ENCODE results near the gene CD53.

Gene CD53

DNA sequence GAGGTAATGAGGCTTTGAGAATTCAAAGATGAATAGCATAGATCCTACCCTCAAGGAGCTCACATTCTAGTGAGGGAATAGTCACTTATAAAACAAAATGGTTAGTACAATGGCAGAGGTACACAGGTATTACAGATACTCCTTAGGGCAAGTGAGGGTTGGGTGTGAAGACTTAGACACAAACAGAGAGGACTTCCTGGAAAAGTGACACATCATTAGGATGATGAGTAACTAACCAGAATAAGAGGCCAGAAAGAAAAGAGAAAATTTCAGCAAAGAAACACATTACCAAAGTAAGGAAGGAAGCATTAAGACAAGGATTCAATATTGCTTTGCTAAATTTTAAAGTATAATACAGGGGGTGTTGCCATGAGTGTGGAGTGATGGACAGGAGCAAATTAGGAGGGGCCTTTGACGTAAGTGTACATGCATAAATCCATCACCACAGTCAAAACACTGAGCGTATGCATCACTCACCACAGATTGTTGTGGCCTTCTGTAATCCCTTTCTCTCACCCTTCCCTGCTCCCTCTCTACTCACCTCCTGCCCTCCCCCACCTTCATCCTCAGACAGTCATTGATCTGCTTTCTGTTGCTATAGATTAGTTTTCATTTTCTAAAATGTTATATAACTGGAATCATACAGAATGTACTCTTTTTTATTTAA, 7.9 kb downstream of the CD53 start:
- DNase-seq (no peak), ATAC-seq (replicated peaks) (peak; percentile 35 to 39)
- Mint-ChIP-seq H3K27ac (peak overlapping the region; percentile 96), H3K36me3 (peaks cover 36 to 55% of the 10 kb centered on the region in 2 donors), H3K4me1 (peaks cover 43 to 81% of the 10 kb centered on the region in 2 donors), H3K4me3 (peak overlapping the region; percentile 7 to 73), H3K27me3 (no peaks in the 10 kb centered on the region), H3K9me3 (peaks cover 0 to 2% of the 10 kb centered on the region in 2 donors)

DNA sequence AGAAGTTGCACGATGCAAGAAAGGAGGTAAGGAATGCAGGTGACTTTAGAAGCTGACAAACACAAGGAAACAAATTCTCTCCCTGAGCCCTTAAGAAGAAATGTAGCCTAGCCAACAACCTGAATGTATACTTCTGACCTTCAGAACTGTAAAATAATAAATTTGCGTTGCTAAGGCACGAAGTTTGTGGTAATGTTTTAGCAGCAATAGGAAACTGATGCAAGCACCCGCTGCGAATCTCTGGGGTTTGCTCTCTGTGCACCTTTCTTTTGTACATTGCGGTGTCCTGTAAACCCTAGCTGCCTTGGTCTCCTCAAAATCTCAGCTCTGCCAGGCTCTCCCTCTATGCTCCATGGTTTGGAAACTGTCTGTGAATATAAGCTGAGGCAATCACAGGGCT, 15.1 kb downstream of the CD53 start:
- Mint-ChIP-seq H3K9me3 (peaks cover 1 to 9% of the 10 kb centered on the region in 2 donors), H3K4me3 (peak overlapping the region in 1 of 2 donors; percentile 5), H3K36me3 (peaks cover 43 to 62% of the 10 kb centered on the region in 2 donors), H3K27ac (peak overlapping the region; percentile 77), H3K4me1 (peaks cover 55 to 95% of the 10 kb centered on the region in 2 donors), H3K27me3 (no peaks in the 10 kb centered on the region)
- DNase-seq: no peak
- no peak for ATAC-seq (replicated peaks)

DNA sequence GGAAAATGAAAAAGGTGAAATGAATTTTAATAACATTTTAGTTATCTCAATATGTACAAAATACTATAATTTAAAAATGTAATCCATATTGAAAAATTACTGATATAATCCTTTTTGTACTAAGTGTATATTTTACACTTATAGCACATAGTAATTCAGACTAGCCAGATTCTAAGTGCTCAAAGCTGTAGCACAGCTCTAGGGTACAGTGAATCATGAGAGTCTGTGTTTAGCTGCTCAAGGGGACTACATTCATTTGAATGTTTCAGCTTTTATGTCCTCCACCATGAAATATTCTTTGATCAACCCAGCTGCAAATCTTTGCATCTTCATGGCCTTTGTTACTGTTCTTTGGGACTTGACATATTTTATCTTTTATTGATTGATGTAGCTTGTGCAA, 15.7 kb downstream of the CD53 start:
- Mint-ChIP-seq H3K36me3 (peaks cover 49 to 68% of the 10 kb centered on the region in 2 donors), H3K27me3 (no peaks in the 10 kb centered on the region), H3K4me1 (peaks cover 57 to 95% of the 10 kb centered on the region in 2 donors), H3K9me3 (peaks cover 1 to 9% of the 10 kb centered on the region in 2 donors), H3K4me3 (no peak overlapping the region), H3K27ac (no peak overlapping the region)
- ATAC-seq (replicated peaks): no peak
- DNase-seq: no peak

DNA sequence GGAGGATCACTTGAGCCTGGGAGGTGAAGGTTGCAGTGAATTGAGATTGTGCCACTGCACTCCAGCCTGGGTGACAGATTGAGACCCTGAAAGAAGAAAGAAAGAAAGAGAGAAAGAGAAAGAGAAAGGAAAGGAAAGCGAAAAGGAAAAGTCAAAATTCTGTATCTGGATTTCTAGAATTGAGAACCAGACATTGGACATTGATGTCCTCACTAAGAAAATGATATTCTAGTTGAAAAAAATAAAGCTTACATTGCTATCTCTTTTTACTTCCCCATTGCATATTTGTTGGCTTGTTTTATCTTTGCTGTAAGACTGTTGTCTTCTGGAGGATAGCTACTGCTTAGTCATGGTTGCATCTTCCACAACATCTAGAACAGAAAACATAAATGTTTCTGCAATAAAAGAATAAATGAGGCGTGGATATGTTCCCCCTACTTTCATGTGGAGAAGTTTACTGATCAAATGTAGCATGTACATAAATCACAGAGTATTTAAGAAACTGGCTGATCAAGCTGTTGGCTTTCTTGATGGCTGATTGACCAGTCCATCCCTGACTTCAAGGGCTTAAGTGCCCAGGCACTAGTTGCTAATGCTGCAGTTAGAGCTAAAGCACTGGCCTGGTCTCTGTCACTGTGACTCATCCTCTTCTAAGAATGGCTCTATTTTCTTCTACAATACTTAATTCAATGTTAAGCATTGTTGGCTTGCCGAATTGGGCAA, 17.7 kb downstream of the CD53 start:
- ATAC-seq (replicated peaks): no peak
- H3K27me3 Mint-ChIP-seq: no peaks in the 10 kb centered on the region
- DNase-seq: no peak
- H3K27ac Mint-ChIP-seq: peak overlapping the region; percentile 73
- peaks cover 52 to 72% of the 10 kb centered on the region in 2 donors for H3K36me3 Mint-ChIP-seq
- peaks cover 1 to 9% of the 10 kb centered on the region in 2 donors for H3K9me3 Mint-ChIP-seq
- peak overlapping the region in 1 of 2 donors; percentile 2 for H3K4me3 Mint-ChIP-seq
- peaks cover 59 to 94% of the 10 kb centered on the region in 2 donors for H3K4me1 Mint-ChIP-seq

DNA sequence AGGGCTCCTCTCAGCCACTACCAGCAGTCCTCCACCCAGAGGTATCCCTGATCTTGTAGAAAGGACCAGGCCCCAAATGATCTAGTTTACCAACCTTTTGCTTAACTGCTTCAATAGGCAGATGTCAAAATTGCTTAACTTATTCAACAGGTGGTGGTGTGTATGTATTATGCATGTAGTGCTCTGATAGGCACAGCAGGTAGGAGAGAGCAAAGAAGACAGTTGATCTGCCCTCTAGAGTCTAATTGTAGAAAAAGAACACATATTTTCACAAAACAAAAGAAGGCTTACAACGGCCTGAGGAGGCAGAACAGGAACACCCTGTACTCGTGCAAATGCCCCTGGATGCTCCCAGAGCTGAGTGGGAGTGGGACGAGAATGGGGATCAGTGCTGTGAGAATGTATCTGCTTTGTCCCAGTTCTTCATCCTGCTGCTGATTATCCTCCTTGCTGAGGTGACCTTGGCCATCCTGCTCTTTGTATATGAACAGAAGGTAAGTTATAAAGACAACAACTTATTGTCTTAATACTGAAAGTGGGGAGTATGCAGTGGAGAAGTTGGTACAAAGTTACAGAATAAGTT, 21.1 kb downstream of the CD53 start:
- H3K4me3 Mint-ChIP-seq: no peak overlapping the region
- peak overlapping the region; percentile 72 for H3K27ac Mint-ChIP-seq
- H3K9me3 Mint-ChIP-seq: no peaks in the 10 kb centered on the region
- peaks cover 48 to 81% of the 10 kb centered on the region in 2 donors for H3K36me3 Mint-ChIP-seq
- DNase-seq (no peak), ATAC-seq (replicated peaks) (no peak)
- H3K27me3 Mint-ChIP-seq: no peaks in the 10 kb centered on the region
- H3K4me1 Mint-ChIP-seq: peaks cover 55 to 90% of the 10 kb centered on the region in 2 donors

DNA sequence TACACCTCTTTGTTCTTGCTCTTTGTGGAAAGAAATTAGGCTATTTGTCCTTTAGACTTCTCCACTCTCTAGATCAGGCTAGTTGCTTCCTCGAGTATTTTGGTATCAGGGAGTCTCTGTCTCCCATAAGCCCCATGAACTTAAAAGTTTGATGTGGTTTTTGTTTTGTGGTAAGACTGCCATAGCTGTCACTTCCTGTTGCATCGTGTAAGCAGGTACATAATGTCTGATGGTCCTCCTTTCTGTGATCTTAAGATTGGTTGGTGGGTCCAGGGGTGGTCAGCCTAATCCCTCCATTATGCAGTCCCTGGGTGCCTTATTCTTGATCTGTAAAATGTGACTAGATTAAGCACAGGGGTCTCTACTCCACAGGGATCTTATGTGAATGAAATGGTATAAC, 23.1 kb downstream of the CD53 start:
- no peak overlapping the region for H3K4me3 Mint-ChIP-seq
- H3K9me3 Mint-ChIP-seq: no peaks in the 10 kb centered on the region
- ATAC-seq (replicated peaks) (no peak), DNase-seq (no peak)
- peaks cover 60 to 92% of the 10 kb centered on the region in 2 donors for H3K36me3 Mint-ChIP-seq
- H3K4me1 Mint-ChIP-seq: peaks cover 58 to 87% of the 10 kb centered on the region in 2 donors
- no peaks in the 10 kb centered on the region for H3K27me3 Mint-ChIP-seq
- H3K27ac Mint-ChIP-seq: peak overlapping the region; percentile 83

DNA sequence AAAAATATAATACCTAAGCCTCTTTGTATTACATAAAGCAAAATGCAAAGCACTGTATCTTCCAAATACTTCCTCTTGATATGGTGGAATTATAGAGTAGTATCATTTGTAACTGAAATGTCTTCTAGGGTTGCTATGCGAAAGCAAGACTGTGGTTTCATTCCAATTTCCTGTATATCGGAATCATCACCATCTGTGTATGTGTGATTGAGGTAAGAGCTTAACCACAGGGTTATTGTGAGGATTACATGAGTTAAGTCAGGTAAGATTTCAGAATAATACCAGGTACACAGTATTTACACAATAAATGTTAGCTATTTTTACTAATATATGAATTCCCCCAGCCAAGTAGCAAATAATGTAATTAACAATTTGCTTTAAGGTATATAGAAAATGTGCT, 24.7 kb downstream of the CD53 start:
- DNase-seq: no peak
- ATAC-seq (replicated peaks): no peak
- H3K27ac Mint-ChIP-seq: peak overlapping the region; percentile 47
- H3K27me3 Mint-ChIP-seq: no peaks in the 10 kb centered on the region
- peaks cover 49 to 78% of the 10 kb centered on the region in 2 donors for H3K4me1 Mint-ChIP-seq
- peaks cover 58 to 88% of the 10 kb centered on the region in 2 donors for H3K36me3 Mint-ChIP-seq
- H3K9me3 Mint-ChIP-seq: peaks cover 0 to 3% of the 10 kb centered on the region in 2 donors
- H3K4me3 Mint-ChIP-seq: no peak overlapping the region

DNA sequence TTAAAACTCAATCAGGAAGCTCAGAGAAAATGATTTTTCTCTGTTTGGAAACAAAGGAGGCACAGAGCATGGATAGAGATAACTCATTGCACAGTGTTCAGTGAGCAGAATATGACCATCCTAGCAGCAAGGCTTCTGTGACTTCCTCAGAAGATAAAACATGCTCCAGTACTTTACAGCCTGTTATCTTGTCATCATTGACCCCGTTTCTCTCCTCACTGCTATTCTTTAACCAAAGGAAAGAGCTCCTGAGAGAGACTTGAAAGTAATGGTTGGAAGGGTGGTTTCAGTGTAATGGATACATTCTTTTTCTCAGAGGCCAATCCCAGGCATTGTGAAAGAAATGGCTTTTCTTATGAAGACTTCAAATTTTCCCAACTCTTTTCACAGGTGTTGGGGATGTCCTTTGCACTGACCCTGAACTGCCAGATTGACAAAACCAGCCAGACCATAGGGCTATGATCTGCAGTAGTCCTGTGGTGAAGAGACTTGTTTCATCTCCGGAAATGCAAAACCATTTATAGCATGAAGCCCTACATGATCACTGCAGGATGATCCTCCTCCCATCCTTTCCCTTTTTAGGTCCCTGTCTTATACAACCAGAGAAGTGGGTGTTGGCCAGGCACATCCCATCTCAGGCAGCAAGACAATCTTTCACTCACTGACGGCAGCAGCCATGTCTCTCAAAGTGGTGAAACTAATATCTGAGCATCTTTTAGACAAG, 25.9 kb downstream of the CD53 start:
- Mint-ChIP-seq H3K36me3 (peaks cover 52 to 85% of the 10 kb centered on the region in 2 donors), H3K4me1 (peaks cover 42 to 73% of the 10 kb centered on the region in 2 donors), H3K9me3 (peaks cover 0 to 3% of the 10 kb centered on the region in 2 donors), H3K27ac (peak overlapping the region; percentile 84), H3K27me3 (no peaks in the 10 kb centered on the region), H3K4me3 (peak overlapping the region; percentile 26 to 31)
- DNase-seq: no peak
- peak; percentile 22 to 31 for ATAC-seq (replicated peaks)

DNA sequence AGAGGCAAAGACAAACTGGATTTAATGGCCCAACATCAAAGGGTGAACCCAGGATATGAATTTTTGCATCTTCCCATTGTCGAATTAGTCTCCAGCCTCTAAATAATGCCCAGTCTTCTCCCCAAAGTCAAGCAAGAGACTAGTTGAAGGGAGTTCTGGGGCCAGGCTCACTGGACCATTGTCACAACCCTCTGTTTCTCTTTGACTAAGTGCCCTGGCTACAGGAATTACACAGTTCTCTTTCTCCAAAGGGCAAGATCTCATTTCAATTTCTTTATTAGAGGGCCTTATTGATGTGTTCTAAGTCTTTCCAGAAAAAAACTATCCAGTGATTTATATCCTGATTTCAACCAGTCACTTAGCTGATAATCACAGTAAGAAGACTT, 26.5 kb downstream of the CD53 start:
- Mint-ChIP-seq H3K27me3 (no peaks in the 10 kb centered on the region), H3K4me1 (peaks cover 41 to 73% of the 10 kb centered on the region in 2 donors), H3K4me3 (peak overlapping the region; percentile 26 to 31), H3K27ac (peak overlapping the region; percentile 84), H3K9me3 (peaks cover 3% of the 10 kb centered on the region in 2 donors), H3K36me3 (peaks cover 49 to 85% of the 10 kb centered on the region in 2 donors)
- DNase-seq (no peak), ATAC-seq (replicated peaks) (peak; percentile 77 to 81)

DNA sequence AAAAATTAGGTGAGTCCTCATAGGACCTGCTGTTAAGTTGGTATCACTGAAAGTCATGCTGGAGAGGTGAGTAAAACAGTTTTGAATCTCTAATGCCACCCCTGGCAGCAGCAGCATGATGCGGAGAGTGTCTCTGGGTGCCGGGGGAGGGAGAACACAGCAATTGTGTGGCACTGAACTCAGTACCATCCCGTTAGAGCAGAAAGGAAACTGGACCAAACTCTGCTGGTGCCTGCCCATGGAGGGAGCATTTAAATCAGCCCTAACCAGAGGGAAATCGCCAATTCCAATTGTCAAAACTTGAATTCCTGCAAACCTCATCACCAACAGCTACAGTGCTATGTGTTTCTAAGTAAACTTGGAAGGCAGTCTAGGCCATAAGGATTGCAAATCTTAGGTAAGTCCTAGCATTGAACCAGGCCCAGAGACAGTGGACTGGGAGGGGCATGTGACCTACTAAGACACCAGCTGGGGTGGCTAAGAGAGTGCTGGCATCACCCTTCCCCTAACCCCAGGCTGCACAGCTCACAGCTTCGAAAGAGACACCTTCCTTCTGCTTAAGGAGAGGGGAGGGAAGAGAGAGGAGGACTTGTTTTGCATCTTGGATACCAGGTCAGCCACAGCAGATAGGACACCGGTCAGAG, 30.0 kb downstream of the CD53 start:
- peak overlapping the region; percentile 61 for H3K27ac Mint-ChIP-seq
- H3K9me3 Mint-ChIP-seq: peaks cover 7% of the 10 kb centered on the region in 2 donors
- no peak for ATAC-seq (replicated peaks)

DNA sequence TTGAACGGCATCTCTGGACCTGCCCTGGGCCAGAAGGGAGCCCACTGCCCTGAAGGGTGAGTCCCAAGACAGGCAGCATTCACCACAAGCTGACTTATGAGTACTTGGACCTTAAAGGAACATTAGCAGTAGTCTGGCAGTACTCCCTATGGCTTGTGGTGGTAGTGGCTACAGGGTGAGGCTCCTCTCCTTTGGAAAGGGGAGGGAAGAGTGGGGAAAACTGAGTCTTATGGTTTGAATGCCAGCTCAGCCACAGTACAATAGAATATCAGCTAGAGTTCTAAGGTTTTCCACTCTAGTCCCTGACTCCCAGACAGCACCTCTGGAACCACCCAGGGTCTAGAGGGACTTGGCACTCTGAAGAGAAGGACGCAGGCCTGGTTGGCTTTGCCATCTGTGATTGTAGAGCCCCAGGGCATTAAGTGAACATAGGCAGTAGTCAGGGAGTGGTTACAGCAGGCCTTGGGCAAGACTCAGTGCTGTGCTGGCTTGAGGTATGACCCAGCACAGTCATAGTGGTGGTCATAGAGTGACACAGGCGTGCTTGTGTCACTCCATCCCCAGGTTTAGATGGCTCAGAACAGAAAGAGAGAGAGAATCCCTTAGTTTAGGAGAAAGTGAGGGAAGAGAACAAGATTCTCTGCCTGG, 31.0 kb downstream of the CD53 start:
- Mint-ChIP-seq H3K36me3 (peaks cover 40 to 57% of the 10 kb centered on the region in 2 donors), H3K9me3 (peaks cover 7% of the 10 kb centered on the region in 2 donors), H3K27me3 (no peaks in the 10 kb centered on the region), H3K27ac (peak overlapping the region; percentile 82), H3K4me1 (peaks cover 23 to 45% of the 10 kb centered on the region in 2 donors), H3K4me3 (no peak overlapping the region)
- peak in 1 of 2 donors; percentile 16 for ATAC-seq (replicated peaks)
- DNase-seq: no peak

More for the DNA sequence above, 30.0 kb downstream of the CD53 start:
- peaks cover 26 to 55% of the 10 kb centered on the region in 2 donors for H3K4me1 Mint-ChIP-seq
- no peak for DNase-seq
- H3K4me3 Mint-ChIP-seq: no peak overlapping the region
- peaks cover 42 to 65% of the 10 kb centered on the region in 2 donors for H3K36me3 Mint-ChIP-seq
- H3K27me3 Mint-ChIP-seq: no peaks in the 10 kb centered on the region

DNA sequence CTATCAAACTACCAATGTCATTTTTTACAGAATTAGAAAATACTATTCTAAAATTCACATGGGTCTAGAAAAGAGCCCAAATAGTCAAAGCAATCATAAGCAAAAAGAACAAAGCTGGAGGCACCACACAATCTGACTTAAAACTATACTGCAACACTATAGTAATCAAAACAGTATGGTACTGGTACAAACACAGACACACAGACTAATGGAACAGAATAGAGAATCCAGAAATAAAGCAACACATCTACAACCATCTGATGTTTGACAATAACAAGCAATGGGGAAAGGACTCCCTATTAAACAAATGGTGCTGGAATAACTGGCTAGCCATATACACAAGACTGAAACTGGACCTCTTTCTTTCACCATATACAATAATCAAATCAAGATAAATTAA, 39.8 kb downstream of the CD53 start:
- no peak overlapping the region for H3K27ac Mint-ChIP-seq
- H3K4me1 Mint-ChIP-seq: peaks cover 2 to 22% of the 10 kb centered on the region in 2 donors
- DNase-seq (no peak), ATAC-seq (replicated peaks) (no peak)
- H3K4me3 Mint-ChIP-seq: no peak overlapping the region
- peaks cover 5 to 6% of the 10 kb centered on the region in 2 donors for H3K27me3 Mint-ChIP-seq
- peaks cover 5 to 11% of the 10 kb centered on the region in 2 donors for H3K9me3 Mint-ChIP-seq
- H3K36me3 Mint-ChIP-seq: peaks cover 8 to 9% of the 10 kb centered on the region in 2 donors

DNA sequence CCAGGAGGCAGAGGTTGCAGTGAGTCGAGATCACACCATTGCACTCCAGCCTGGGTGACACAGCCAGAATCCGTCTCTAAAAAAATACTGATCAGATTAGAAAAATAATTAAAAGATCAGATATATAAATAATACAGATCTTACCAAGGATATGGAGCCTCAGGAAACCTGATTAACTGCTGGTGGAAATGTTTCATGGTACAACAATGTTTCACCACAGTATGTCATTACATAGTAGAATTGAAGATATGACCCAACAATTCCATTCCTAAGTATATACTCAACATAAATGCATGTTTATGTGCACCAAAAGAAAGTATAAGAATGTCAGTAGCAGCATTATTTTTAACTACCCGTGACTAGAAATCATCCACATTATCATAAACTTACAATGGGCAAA, 41.7 kb downstream of the CD53 start:
- H3K4me1 Mint-ChIP-seq: peaks cover 2 to 22% of the 10 kb centered on the region in 2 donors
- H3K36me3 Mint-ChIP-seq: peaks cover 5 to 16% of the 10 kb centered on the region in 2 donors
- no peak for ATAC-seq (replicated peaks)
- H3K9me3 Mint-ChIP-seq: peaks cover 5 to 11% of the 10 kb centered on the region in 2 donors
- no peak for DNase-seq
- no peak overlapping the region for H3K4me3 Mint-ChIP-seq
- H3K27ac Mint-ChIP-seq: no peak overlapping the region
- peaks cover 5 to 6% of the 10 kb centered on the region in 2 donors for H3K27me3 Mint-ChIP-seq
